HG02970 (cell line): ENCODE measurements around the gene SEM1.
"Not testable (repeated sequence)": the region's sequence is repeated elsewhere in the genome, so short reads cannot be mapped to it uniquely, and the experiment has no call there.

Experiments
- ATAC-seq: cut with Tn5 transposase; IDR thresholded peaks from one replicate; pipeline ENCODE4 v1.9.1; 2021; ENCODE audit warnings: mild to moderate bottlenecking, moderate library complexity, moderate number of reproducible peaks; ENCODE audit not compliant: unreplicated experiment, low FRiP score

SEM1 gene

GRCh38 chr7:96665689-96666088, 44.0 kb downstream of the SEM1 start:
- no peak for ATAC-seq

- no peak for ATAC-seq
Measured at GRCh38 chr7:96664793-96665192, 44.9 kb downstream of the SEM1 start.

- no peak for ATAC-seq
Measured at GRCh38 chr7:96663871-96664445, 45.7 kb downstream of the SEM1 start.

GRCh38 chr7:96663457-96663856, 46.2 kb downstream of the SEM1 start:
- ATAC-seq, result no peak

- ATAC-seq, result not testable (repeated sequence)
Measured at GRCh38 chr7:96662151-96662550, 47.5 kb downstream of the SEM1 start.

- no peak for ATAC-seq
Measured at GRCh38 chr7:96658022-96658412, 51.6 kb downstream of the SEM1 start.

- no peak for ATAC-seq
Measured at GRCh38 chr7:96657347-96658021, 52.2 kb downstream of the SEM1 start.

- no peak for ATAC-seq
Measured at GRCh38 chr7:96655956-96656355, 53.7 kb downstream of the SEM1 start.

GRCh38 chr7:96654630-96655188, 54.9 kb downstream of the SEM1 start:
- ATAC-seq, result no peak

GRCh38 chr7:96649981-96650380, 59.7 kb downstream of the SEM1 start:
- no peak for ATAC-seq

GRCh38 chr7:96648784-96649183, 60.9 kb downstream of the SEM1 start:
- no peak for ATAC-seq

- ATAC-seq, result no peak
Measured at GRCh38 chr7:96647733-96648132, 61.9 kb downstream of the SEM1 start.

- ATAC-seq, result no peak
Measured at GRCh38 chr7:96645084-96645483, 64.6 kb downstream of the SEM1 start.

GRCh38 chr7:96643436-96643835, 66.2 kb downstream of the SEM1 start:
- not testable (repeated sequence) for ATAC-seq

- ATAC-seq, result no peak
Measured at GRCh38 chr7:96640054-96640453, 69.6 kb downstream of the SEM1 start.
